ENCODE measurements around the gene SLC35F6.
"Not testable (repeated sequence)": the region's sequence is repeated elsewhere in the genome, so short reads cannot be mapped to it uniquely, and the experiment has no call there.

The SLC35F6 gene

GRCh38 chr2:26730549-26731344, 33.3 kb upstream of the SLC35F6 start:
- DNase-seq, result no peak

GRCh38 chr2:26731714-26732113, 32.4 kb upstream of the SLC35F6 start:
- DNase-seq, result no peak

GRCh38 chr2:26732446-26732845, 31.6 kb upstream of the SLC35F6 start:
- no peak for DNase-seq

- DNase-seq, result no peak
Measured at GRCh38 chr2:26733413-26733812, 30.7 kb upstream of the SLC35F6 start.

- no peak for DNase-seq
Measured at GRCh38 chr2:26735097-26735496, 29.0 kb upstream of the SLC35F6 start.

GRCh38 chr2:26735883-26736588, 28.0 kb upstream of the SLC35F6 start:
- no peak for DNase-seq

GRCh38 chr2:26737221-26737620, 26.9 kb upstream of the SLC35F6 start:
- DNase-seq, result no peak

GRCh38 chr2:26738481-26738880, 25.6 kb upstream of the SLC35F6 start:
- DNase-seq, result no peak

GRCh38 chr2:26739514-26739913, 24.6 kb upstream of the SLC35F6 start:
- no peak for DNase-seq

GRCh38 chr2:26740346-26740745, 23.7 kb upstream of the SLC35F6 start:
- no peak for DNase-seq

- DNase-seq, result peak; percentile 16
Measured at GRCh38 chr2:26740890-26741302, 23.2 kb upstream of the SLC35F6 start.

- DNase-seq, result no peak
Measured at GRCh38 chr2:26742048-26742770, 21.9 kb upstream of the SLC35F6 start.

GRCh38 chr2:26743852-26744251, 20.2 kb upstream of the SLC35F6 start:
- DNase-seq, result no peak

GRCh38 chr2:26744953-26745352, 19.1 kb upstream of the SLC35F6 start:
- DNase-seq, result no peak

GRCh38 chr2:26745609-26746327, 18.3 kb upstream of the SLC35F6 start:
- DNase-seq, result peak; percentile 55

- DNase-seq, result no peak
Measured at GRCh38 chr2:26746934-26747333, 17.1 kb upstream of the SLC35F6 start.

GRCh38 chr2:26749787-26750420, 14.2 kb upstream of the SLC35F6 start:
- not testable (repeated sequence) for DNase-seq

GRCh38 chr2:26750467-26750866, 13.6 kb upstream of the SLC35F6 start:
- not testable (repeated sequence) for DNase-seq

GRCh38 chr2:26752656-26753055, 11.4 kb upstream of the SLC35F6 start:
- no peak for DNase-seq

GRCh38 chr2:26754539-26754938, 9.5 kb upstream of the SLC35F6 start:
- DNase-seq, result no peak

- DNase-seq, result no peak
Measured at GRCh38 chr2:26754972-26755670, 9.0 kb upstream of the SLC35F6 start.

- DNase-seq, result no peak
Measured at GRCh38 chr2:26756337-26756736, 7.7 kb upstream of the SLC35F6 start.

Data from CD4-positive, alpha-beta T cell treated with Interferon gamma for 1 hour (primary cell).